OCI-LY1 (cell line): Measurements from ENCODE around the gene BFSP1.
A peak's percentile ranks its signal among the peaks of the same experiment; 100 is the strongest.

Experiments used
- H2AFZ ChIP-seq: fragments of 200-600 bp; sonication (generic), shearing (Covaris generic); 2 replicates; pipeline ENCODE4 v1.6.0; 2014; ENCODE audit warnings: antibody characterized with exemption, mild to moderate bottlenecking, low read length
- H3F3A ChIP-seq: fragments of 200-600 bp; sonication (generic), shearing (Covaris generic); 2 replicates; pipeline ENCODE4 v1.6.0; 2014; ENCODE audit warnings: mild to moderate bottlenecking, antibody characterized with exemption, low read length, moderate library complexity; ENCODE audit not compliant: insufficient read depth
- H3K27ac ChIP-seq: fragments of 200-600 bp; sonication (generic); 2 replicates; pipeline ENCODE4 v1.5.1; 2014; ENCODE audit warnings: low read length, mixed run types, mild to moderate bottlenecking, low read depth; ENCODE audit not compliant: poor library complexity, severe bottlenecking
- H3K27me3 ChIP-seq: fragments of 200-600 bp; sonication (generic); 2 replicates; pipeline ENCODE4 v1.6.0; 2014; ENCODE audit warnings: antibody characterized with exemption, mild to moderate bottlenecking, low read length, moderate library complexity; ENCODE audit not compliant: insufficient read depth
- H3K36me3 ChIP-seq: fragments of 200-600 bp; sonication (generic); 2 replicates; pipeline ENCODE4 v1.6.1; 2014; ENCODE audit warnings: mild to moderate bottlenecking, antibody characterized with exemption, low read length, moderate library complexity, mixed read lengths; ENCODE audit not compliant: insufficient read depth
- H3K4me1 ChIP-seq: fragments of 200-600 bp; sonication (generic); 2 replicates; pipeline ENCODE4 v1.5.1; 2014; ENCODE audit warnings: mild to moderate bottlenecking, low read length, moderate library complexity; ENCODE audit not compliant: insufficient read depth, severe bottlenecking
- H3K4me2 ChIP-seq: fragments of 200-600 bp; sonication (generic), shearing (Covaris generic); 2 replicates; pipeline ENCODE4 v1.6.1; 2014; ENCODE audit warnings: low read length
- H3K4me3 ChIP-seq: fragments of 200-600 bp; sonication (generic); 2 replicates; pipeline ENCODE4 v1.5.1; 2014; ENCODE audit warnings: low read length, low read depth, mild to moderate bottlenecking, mixed read lengths; ENCODE audit not compliant: poor library complexity, severe bottlenecking
- H3K79me2 ChIP-seq: fragments of 200-600 bp; shearing (Covaris generic); 2 replicates; pipeline ENCODE4 v1.6.1; 2016; ENCODE audit warnings: mixed run types, low read length, mixed read lengths; ENCODE audit not compliant: insufficient read depth
- H3K9ac ChIP-seq: fragments of 200-600 bp; sonication (generic), shearing (Covaris generic); 2 replicates; pipeline ENCODE4 v1.6.1; 2014; ENCODE audit warnings: mild to moderate bottlenecking, low read length, mixed read lengths
- H3K9me2 ChIP-seq: fragments of 200-600 bp; sonication (generic), shearing (Covaris generic); 2 replicates; pipeline ENCODE4 v1.6.1; 2014; ENCODE audit warnings: low read depth, mild to moderate bottlenecking, low read length, mixed read lengths
- H3K9me3 ChIP-seq: fragments of 200-600 bp; shearing (Covaris generic); 2 replicates; pipeline ENCODE4 v1.6.1; 2014; ENCODE audit warnings: low read length, mixed read lengths
- H4K20me1 ChIP-seq: fragments of 200-600 bp; sonication (generic), shearing (Covaris generic); 2 replicates; pipeline ENCODE4 v1.6.0; 2016; ENCODE audit warnings: mild to moderate bottlenecking, low read length; ENCODE audit not compliant: insufficient read depth
- EZH2 ChIP-seq: fragments of 200-600 bp; sonication (generic), shearing (Covaris generic); IDR thresholded peaks from 2 replicates; pipeline ENCODE4 v1.8.0; 2017; ENCODE audit warnings: borderline replicate concordance, mixed run types, mild to moderate bottlenecking, antibody characterized with exemption, low read length, moderate library complexity, mixed read lengths
- TF ChIP-seq, protein P1 (sequence below): fragments of 200-600 bp; sonication (generic), shearing (Covaris generic); IDR thresholded peaks from 2 replicates; pipeline ENCODE4 v1.5.1; 2017; ENCODE audit warnings: mild to moderate bottlenecking, antibody characterized with exemption, low read length, moderate library complexity, mixed read lengths

BFSP1 gene

GRCh38 chr20:17504898-17505635, 26.1 kb downstream of the BFSP1 start:
- no peak for TF ChIP-seq EZH2
- TF ChIP-seq, protein P1, sequence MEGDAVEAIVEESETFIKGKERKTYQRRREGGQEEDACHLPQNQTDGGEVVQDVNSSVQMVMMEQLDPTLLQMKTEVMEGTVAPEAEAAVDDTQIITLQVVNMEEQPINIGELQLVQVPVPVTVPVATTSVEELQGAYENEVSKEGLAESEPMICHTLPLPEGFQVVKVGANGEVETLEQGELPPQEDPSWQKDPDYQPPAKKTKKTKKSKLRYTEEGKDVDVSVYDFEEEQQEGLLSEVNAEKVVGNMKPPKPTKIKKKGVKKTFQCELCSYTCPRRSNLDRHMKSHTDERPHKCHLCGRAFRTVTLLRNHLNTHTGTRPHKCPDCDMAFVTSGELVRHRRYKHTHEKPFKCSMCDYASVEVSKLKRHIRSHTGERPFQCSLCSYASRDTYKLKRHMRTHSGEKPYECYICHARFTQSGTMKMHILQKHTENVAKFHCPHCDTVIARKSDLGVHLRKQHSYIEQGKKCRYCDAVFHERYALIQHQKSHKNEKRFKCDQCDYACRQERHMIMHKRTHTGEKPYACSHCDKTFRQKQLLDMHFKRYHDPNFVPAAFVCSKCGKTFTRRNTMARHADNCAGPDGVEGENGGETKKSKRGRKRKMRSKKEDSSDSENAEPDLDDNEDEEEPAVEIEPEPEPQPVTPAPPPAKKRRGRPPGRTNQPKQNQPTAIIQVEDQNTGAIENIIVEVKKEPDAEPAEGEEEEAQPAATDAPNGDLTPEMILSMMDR = peak; percentile 62; the same call in 1 of the 2 replicates
- Histone ChIP-seq H3K4me1 (peaks cover 17% of the 10 kb centered on the region), H2AFZ (peak overlapping the region; percentile 58), H3K9me3 (no peaks in the 10 kb centered on the region), H3F3A (no peaks in the 10 kb centered on the region), H3K9me2 (no peaks in the 10 kb centered on the region), H3K79me2 (no peaks in the 10 kb centered on the region), H4K20me1 (no peaks in the 10 kb centered on the region), H3K36me3 (no peaks in the 10 kb centered on the region), H3K9ac (peak overlapping the region; percentile 49; the same call in 1 of the 2 replicates), H3K4me3 (peak overlapping the region; percentile 56), H3K4me2 (peak overlapping the region; percentile 77), H3K27me3 (0 out of 2 replicates have a peak, but pooled peaks cover 4% of the 10 kb centered on the region), H3K27ac (no peak overlapping the region)

DNA sequence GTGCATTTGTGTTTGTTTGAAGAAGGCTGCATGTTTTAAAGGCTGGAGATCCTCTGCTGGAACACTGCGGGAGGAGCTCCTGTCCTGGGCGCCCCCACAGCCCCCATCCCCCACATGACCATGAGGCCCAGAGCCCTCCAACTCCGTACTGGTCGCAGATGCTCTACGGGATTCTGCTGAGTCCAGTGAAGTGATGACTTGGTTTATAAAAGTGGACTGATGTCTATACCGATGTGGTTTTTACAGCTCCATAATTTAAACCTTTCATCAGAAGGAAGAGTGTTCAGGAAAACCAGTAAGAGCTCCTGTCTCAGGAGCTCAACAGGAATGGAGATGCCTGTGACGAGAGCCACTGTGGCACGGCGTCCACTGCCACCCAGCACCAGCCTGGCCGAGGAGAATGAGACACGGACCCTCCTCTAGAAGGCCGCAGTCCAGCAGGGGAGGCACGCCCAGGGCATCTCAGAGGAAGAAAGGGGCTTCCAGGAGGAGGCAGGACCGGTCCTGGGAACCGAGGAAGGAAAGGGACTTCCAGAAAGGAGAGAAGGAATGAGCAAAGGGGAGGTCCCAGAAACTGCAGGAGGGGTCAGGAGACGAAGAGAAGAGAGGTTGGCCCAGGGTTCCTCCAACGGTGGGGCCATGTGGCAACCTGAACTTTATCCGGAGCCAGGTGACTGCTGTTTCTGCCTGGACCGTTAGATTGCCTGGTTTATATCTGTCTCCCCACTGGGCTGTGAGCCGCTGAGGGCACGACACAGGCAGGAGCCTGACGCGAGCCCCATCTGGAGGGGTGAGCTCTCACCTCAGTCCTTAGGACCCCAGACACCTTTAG, 26.9 kb downstream of the BFSP1 start:
- Histone ChIP-seq H3K9me2 (no peaks in the 10 kb centered on the region), H3K9ac (peak overlapping the region; percentile 49; the same call in 1 of the 2 replicates), H3K4me3 (peak overlapping the region; percentile 56), H3K27me3 (0 out of 2 replicates have a peak, but pooled peaks cover 4% of the 10 kb centered on the region), H3K27ac (no peak overlapping the region), H3K4me2 (peak overlapping the region; percentile 77), H2AFZ (peak overlapping the region; percentile 44; the same call in 1 of the 2 replicates), H3K4me1 (peaks cover 17% of the 10 kb centered on the region), H3K36me3 (no peaks in the 10 kb centered on the region), H3K79me2 (no peaks in the 10 kb centered on the region), H4K20me1 (no peaks in the 10 kb centered on the region), H3K9me3 (no peaks in the 10 kb centered on the region), H3F3A (no peaks in the 10 kb centered on the region)
- TF ChIP-seq, protein P1 = no peak
- TF ChIP-seq EZH2 = no peak

GRCh38 chr20:17503301-17504065, 27.7 kb downstream of the BFSP1 start:
- Histone ChIP-seq H3K79me2 (no peaks in the 10 kb centered on the region), H3K27me3 (no peaks in the 10 kb centered on the region), H3K9ac (no peak overlapping the region), H4K20me1 (no peaks in the 10 kb centered on the region), H3K27ac (no peak overlapping the region), H3K4me2 (no peak overlapping the region), H3K9me2 (no peaks in the 10 kb centered on the region), H3K36me3 (no peaks in the 10 kb centered on the region), H2AFZ (no peak overlapping the region), H3K4me1 (peaks cover 17% of the 10 kb centered on the region), H3K4me3 (no peak overlapping the region), H3K9me3 (no peaks in the 10 kb centered on the region), H3F3A (no peaks in the 10 kb centered on the region)
- TF ChIP-seq, protein P1 = no peak
- no peak for TF ChIP-seq EZH2
